Mesothelial cell of epicardium (in vitro differentiated cells): ENCODE data around the gene PLCXD3. TPM values are rescaled to one million over a fixed set of nuclear protein-coding genes. Genes with fewer than 3 reads are reported as not detected.
"Not testable (repeated sequence)": the region's sequence is repeated elsewhere in the genome, so short reads cannot be mapped to it uniquely, and the experiment has no call there.

Experiments used
- DNase-seq, 2 experiments: peaks; one replicate each; pipeline ENCODE4 v3.0.0; 2021; ENCODE audit warnings: low spot score in 2 of 2; ENCODE audit not compliant: unreplicated experiment in 2 of 2
- H3K27ac Mint-ChIP-seq: 2 replicates; pipeline ENCODE4 v1.8.0; 2021; ENCODE audit warnings: mixed read lengths
- H3K27me3 Mint-ChIP-seq: 2 replicates; pipeline ENCODE4 v1.8.0; 2021; ENCODE audit warnings: low read depth, mixed read lengths
- H3K36me3 Mint-ChIP-seq: 2 replicates; pipeline ENCODE4 v1.8.0; 2021; ENCODE audit warnings: mixed read lengths
- H3K4me1 Mint-ChIP-seq: 2 replicates; pipeline ENCODE4 v1.8.0; 2021; ENCODE audit warnings: mixed read lengths
- H3K4me3 Mint-ChIP-seq: 2 replicates; pipeline ENCODE4 v1.8.0; 2021; ENCODE audit warnings: mild to moderate bottlenecking, moderate library complexity, mixed read lengths
- H3K9me3 Mint-ChIP-seq: 2 replicates; pipeline ENCODE4 v1.8.0; 2021; ENCODE audit warnings: mixed read lengths
- CTCF ChIP-seq: fragments of 200-600 bp; sonication (generic); IDR thresholded peaks from one replicate; pipeline ENCODE4 v1.5.0; 2021; ENCODE audit warnings: antibody characterized with exemption; ENCODE audit not compliant: unreplicated experiment
- total RNA-seq: library from RNA; stranded (reverse); gene quantifications from 3 replicates; pipeline ENCODE4 v1.2.1, GENCODE V29; 2021

PLCXD3 gene
- total RNA-seq, 1 donor from 2014 or later, result not detected

- H3K27ac Mint-ChIP-seq, result no peak overlapping the region
- H3K4me3 Mint-ChIP-seq, result no peak overlapping the region
- no peak for DNase-seq
- no peaks in the 10 kb centered on the region for H3K9me3 Mint-ChIP-seq
- H3K4me1 Mint-ChIP-seq, result peaks cover 12% of the 10 kb centered on the region
- H3K36me3 Mint-ChIP-seq, result no peaks in the 10 kb centered on the region
- peaks cover 81% of the 10 kb centered on the region for H3K27me3 Mint-ChIP-seq
- no peak for TF ChIP-seq CTCF
These were observed 1.6 kb downstream of the PLCXD3 start for GRCh38 chr5:41508696-41509398.

GRCh38 chr5:41508186-41508585 lies 2.2 kb downstream of the PLCXD3 start:
- no peak overlapping the region for H3K4me3 Mint-ChIP-seq
- no peaks in the 10 kb centered on the region for H3K9me3 Mint-ChIP-seq
- H3K27me3 Mint-ChIP-seq, result peaks cover 78% of the 10 kb centered on the region
- H3K36me3 Mint-ChIP-seq, result no peaks in the 10 kb centered on the region
- peaks cover 12% of the 10 kb centered on the region for H3K4me1 Mint-ChIP-seq
- H3K27ac Mint-ChIP-seq, result no peak overlapping the region
- DNase-seq, result no peak
- TF ChIP-seq CTCF, result no peak

DNA sequence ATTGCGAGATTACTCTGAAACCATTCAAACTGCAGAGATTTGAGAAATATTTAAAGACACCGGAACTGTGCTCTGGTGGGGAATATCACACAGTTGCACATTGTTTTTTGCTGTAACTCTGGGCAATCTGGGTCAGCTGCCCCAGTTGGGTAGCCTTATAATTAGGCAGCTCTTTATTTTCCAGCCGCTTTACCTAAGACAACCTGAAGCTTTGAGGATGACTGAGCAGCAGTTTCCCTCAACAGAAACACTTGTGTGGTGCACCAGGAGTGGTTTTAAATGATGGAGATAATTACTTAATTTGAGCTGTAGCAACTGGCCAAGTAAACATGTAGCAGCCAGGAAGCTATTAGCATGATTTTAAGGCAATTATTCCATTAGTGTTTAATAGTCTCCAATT lies 2.9 kb downstream of the PLCXD3 start:
- Mint-ChIP-seq H3K4me3 (no peak overlapping the region), H3K36me3 (no peaks in the 10 kb centered on the region), H3K27me3 (peaks cover 75% of the 10 kb centered on the region), H3K9me3 (no peaks in the 10 kb centered on the region), H3K4me1 (peaks cover 12% of the 10 kb centered on the region), H3K27ac (no peak overlapping the region)
- no peak for DNase-seq
- no peak for TF ChIP-seq CTCF

DNA sequence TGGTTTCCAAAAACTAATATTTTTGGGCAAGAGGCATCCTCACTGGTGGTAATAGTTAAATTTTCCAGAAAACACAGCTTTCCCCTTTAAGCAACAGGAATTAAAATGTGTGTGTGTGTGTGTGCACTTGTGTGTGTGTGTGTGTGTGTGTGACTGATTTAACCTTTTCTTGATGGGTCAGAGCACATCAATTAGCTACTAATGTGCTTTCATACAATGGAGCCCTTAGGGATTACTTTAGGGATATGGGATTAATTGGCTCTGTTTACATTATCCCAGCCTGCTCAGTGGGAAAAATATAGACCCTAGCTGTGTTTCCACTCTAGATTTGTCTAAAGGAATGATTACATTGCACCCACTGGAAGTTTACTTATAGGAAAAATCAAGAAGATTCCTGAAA lies 6.5 kb downstream of the PLCXD3 start:
- Mint-ChIP-seq H3K27ac (no peak overlapping the region), H3K27me3 (peaks cover 52% of the 10 kb centered on the region), H3K4me3 (no peak overlapping the region), H3K4me1 (no peaks in the 10 kb centered on the region), H3K9me3 (no peaks in the 10 kb centered on the region), H3K36me3 (no peaks in the 10 kb centered on the region)
- no peak for DNase-seq
- no peak for TF ChIP-seq CTCF

- H3K4me3 Mint-ChIP-seq, result no peak overlapping the region
- no peak for DNase-seq
- H3K36me3 Mint-ChIP-seq, result no peaks in the 10 kb centered on the region
- no peak overlapping the region for H3K27ac Mint-ChIP-seq
- TF ChIP-seq CTCF, result no peak
- peaks cover 47% of the 10 kb centered on the region for H3K27me3 Mint-ChIP-seq
- H3K9me3 Mint-ChIP-seq, result no peaks in the 10 kb centered on the region
- H3K4me1 Mint-ChIP-seq, result no peaks in the 10 kb centered on the region
These were observed 7.1 kb downstream of the PLCXD3 start for GRCh38 chr5:41503310-41503709.

DNA sequence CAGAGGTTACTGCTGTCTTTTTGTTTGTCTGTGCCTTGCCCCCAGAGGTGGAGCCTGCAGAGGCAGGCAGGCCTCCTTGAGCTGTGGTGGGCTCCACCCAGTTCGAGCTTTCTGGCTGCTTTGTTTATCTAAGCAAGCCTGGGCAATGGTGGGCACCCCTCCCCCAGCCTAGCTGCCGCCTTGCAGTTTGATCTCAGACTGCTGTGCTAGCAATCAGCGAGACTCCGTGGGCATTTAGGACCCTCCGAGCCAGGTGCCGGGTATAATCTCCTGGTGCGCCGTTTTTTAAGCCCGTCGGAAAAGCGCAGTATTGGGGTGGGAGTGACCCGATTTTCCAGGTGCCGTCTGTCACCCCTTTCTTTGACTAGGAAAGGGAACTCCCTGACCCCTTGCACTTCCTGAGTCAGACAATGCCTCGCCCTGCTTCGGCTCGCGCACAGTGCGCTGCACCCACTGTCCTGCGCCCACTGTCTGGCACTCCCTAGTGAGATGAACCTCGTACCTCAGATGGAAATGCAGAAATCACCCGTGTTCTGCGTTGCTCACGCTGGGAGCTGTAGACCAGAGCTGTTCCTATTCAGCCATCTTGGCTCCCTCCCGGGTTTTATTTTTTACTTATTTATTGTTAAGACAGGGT lies 16.8 kb downstream of the PLCXD3 start:
- H3K27me3 Mint-ChIP-seq, H3K9me3 Mint-ChIP-seq, H3K36me3 Mint-ChIP-seq, H3K4me3 Mint-ChIP-seq, H3K27ac Mint-ChIP-seq, DNase-seq, H3K4me1 Mint-ChIP-seq: not testable (repeated sequence)
